CD1c-positive myeloid dendritic cell (primary cell): ENCODE measurements around the gene KIRREL2.
"Not testable (repeated sequence)": the region's sequence is repeated elsewhere in the genome, so short reads cannot be mapped to it uniquely, and the experiment has no call there.

ENCODE experiments used
- DNase-seq: peaks from one replicate; pipeline ENCODE4 v3.0.0-alpha.2; 2016; ENCODE audit errors: extremely low spot score

The KIRREL2 gene

DNA sequence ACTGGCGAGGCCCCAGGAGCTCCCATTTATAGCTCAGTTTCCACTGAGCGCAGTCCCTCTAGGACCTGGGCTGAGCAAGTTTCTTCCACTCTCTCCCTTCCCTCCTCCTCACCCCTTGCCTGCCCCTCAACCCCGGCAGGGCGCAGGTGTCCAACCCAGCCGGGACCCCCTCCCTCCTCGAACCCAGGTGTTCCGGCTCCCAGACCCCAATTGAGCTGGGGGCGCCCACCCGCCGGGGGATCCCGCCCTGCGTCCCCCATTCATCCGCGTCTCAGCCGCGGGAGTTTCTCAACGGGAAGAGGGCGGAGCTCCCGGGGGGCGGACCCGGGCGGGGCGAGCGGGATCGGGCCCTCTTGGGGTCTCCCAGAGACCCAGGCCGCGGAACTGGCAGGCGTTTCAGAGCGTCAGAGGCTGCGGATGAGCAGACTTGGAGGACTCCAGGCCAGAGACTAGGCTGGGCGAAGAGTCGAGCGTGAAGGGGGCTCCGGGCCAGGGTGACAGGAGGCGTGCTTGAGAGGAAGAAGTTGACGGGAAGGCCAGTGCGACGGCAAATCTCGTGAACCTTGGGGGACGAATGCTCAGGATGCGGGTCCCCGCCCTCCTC is at the start of gene KIRREL2:
TSS of gene KIRREL2 (plus strand) at position 366 of the 604 bp plus-strand sequence. CDS start at position 575, 209 bp downstream.
- DNase-seq = no peak

DNA sequence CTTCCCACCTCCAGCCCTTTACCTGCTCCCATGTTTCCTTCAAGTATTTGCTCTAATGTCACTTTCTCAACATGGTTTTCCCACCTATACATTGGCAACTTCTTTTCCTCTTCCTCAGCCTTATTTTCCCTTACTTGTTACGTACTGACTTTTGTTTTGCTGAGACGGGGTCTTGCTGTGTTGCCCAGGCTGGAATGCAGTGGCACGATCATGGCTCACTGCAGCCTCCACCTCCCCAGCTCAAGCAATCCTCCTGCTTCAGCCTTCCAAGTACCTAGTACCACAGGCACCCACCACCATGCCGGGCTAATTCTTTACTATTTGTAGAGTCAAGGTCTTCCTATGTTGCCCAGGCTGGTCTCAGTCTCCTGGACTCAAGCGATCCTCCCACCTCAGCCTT is 49.1 kb upstream of the KIRREL2 start:
- DNase-seq = no peak

DNA sequence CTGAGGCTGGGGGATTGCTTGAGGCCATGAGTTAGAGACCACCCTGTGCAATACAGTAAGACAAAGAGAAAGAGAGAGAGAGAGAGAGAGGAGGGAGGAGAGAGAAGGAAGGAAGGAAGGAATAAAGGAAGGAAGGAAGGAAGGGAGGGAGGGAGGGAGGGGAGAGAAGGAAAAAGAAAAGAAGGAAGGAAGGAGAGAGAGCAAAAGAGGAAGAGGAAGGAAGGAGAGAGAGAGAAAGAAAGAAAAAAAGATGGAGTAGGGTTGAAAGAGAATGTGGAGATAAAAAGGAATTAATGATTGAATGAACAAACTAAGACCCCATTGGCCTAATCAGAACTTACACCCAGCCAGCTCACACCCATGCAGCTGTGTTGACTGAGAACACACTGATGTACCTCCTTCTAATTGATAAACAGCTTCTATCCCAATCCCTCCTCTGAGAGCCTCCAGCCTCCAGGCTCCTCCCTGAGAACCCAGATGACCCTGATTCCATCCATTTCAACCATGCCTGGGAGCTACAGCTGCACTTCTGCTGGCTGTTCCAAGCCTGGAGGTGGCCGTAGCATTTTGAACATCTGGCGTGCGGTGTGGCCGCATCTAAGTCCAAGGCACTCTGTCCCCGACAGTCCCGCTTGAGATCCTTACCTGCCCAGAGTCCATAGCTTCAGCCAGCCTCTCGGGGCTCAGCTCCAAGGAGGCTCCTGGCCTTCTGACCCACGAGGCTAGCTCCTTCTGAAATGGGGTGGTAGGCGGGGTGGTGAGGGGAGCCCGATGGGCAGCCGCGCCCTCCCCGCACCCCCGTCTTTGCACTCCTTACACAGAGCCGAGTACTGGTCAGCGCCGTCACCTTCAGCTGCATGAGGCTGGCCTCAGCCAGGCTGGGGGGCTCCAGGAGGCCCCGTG is 45.1 kb upstream of the KIRREL2 start:
- no peak for DNase-seq

DNA sequence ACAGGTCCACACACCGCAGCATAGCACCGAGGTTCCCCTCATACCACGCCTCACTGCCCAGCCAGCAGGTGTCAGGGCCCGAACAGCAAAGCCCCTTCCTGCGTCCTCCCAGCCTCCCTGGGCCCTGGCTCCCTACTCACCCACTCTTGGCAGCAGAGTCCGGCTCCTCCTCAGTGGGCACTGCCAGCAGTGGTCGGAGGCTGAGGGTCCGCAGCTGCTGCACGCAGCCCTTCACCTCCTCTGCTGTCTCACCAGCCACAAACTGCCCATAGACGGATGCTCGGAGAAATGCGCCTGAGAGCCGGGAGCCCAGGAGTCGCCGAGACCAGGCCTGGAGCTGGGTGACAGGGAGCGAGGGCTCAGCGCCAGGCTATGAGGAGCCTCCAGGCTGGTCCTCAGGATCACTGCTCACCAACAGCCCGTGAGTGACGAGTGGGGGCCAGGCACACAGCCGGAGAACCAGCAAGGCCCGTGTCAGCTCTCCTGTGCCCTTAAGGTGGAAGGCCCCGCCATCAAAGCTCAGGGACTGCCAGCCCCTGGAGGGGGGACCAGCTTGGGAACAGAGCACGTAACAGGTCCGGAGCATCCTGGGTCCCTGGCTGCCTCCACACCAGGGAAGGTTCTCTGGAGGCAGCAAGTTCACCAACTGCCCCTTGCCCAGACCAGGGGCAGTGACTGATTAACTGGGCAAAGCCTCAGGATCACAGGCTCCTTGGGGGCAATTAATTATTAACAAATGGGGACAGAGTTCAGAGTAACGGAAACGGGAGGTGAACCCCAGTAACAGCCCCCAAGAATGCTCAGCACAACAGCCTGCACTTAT is 44.3 kb upstream of the KIRREL2 start, which contains the start of gene PRODH2:
TSS of gene PRODH2 (minus strand) at position 626 of the 823 bp plus-strand sequence. CDS start at position 586, 40 bp downstream.
- no peak for DNase-seq

GRCh38 chr19:35813043-35813890 is 43.4 kb upstream of the KIRREL2 start:
- no peak for DNase-seq

GRCh38 chr19:35816262-35816661 is 40.4 kb upstream of the KIRREL2 start:
- DNase-seq = no peak

- DNase-seq = no peak
Measured at GRCh38 chr19:35816846-35817245, 39.9 kb upstream of the KIRREL2 start.

DNA sequence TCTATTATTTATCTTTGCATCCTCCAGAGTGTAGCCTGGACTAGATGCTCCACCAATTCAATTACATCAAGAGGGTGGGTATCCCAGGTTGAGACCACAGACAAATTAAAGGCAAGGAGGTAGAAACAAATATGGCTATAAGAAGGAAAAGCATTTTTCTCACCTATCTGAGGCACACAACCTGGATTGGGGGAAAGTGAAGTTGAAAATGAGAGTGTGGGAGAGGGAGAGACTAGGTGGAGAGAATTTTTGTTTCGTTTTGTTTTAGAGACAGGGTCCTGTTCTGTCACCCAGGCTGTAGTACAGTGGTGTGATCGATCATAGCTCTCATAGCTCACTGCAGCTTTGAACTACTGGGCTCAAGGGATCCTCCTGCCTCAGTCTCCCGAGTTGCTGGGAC is 38.3 kb upstream of the KIRREL2 start:
- DNase-seq = no peak

- DNase-seq = no peak
Measured at GRCh38 chr19:35822579-35822978, 34.1 kb upstream of the KIRREL2 start.

DNA sequence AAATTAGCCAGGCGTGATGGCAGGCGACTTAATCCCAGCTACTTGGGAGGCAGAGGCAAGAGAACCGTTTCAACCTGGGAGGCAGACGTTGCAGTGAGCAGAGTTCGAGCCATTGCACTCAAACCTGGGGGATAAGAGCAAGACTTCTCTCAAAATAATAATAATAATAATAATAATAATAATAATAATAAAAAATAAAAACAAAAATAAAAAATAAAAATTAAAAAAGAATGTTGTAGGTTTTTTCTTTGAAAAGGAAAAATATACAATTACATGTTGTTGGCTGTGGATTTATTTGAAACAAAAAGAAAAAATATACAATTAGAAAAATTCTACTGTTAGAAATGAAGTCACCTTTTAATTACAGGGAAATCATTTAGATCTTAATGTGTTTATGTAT is 32.6 kb upstream of the KIRREL2 start:
- DNase-seq = no peak

DNA sequence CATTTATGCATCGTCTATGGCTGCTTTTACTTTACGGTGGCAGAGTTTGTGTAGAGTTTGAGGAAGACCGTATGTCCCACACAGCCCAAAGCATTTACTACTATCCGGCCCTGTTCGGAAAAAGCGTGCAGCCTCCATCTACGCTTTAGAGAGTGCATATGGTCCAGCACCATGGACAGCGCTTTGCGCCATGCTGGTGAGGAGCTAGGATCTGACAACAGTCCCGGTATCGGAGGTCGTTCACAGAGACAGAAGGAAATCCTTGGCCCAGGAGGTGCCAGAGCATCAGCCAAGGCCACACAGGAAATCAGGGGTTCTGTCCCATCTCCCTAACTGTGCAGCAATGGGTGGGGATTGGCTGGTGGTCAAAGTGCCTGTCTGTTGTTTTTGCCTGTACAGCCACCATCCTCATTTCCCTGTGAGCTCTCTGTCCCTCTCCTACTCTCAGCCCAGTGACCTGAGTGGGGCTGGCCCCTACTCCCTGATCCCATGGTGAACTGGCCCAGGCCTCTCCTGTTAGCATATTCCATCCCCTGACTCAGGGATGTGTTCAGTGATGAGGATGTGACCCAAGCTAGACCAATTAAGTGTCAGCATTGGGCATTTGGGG is 27.9 kb upstream of the KIRREL2 start:
- DNase-seq = peak; percentile 53

GRCh38 chr19:35830986-35831385 is 25.7 kb upstream of the KIRREL2 start:
- no peak for DNase-seq

DNA sequence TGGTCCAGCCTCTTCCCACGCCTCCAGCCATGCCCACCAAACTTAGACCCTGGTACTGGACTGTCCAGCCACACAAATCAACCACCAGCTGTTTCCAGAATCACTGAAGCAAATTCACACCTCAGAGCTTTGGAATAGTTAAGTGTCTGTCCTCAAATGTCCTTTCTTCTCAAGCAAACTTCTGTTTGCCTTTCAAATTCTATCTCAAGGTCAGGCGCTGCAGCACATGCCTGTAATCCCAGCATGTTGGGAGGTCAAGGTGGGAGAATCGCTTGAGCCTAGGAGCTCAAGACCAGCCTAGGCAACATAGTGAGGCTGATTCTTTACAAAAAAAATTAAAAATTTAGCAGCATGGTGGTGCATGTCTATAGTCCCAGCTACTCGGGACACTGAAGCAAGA is 24.7 kb upstream of the KIRREL2 start:
- DNase-seq = no peak

- DNase-seq = no peak
Measured at GRCh38 chr19:35833972-35834371, 22.7 kb upstream of the KIRREL2 start.

GRCh38 chr19:35836096-35836495 is 20.6 kb upstream of the KIRREL2 start:
- DNase-seq = not testable (repeated sequence)

GRCh38 chr19:35841961-35842595 is 14.6 kb upstream of the KIRREL2 start:
- DNase-seq = no peak

DNA sequence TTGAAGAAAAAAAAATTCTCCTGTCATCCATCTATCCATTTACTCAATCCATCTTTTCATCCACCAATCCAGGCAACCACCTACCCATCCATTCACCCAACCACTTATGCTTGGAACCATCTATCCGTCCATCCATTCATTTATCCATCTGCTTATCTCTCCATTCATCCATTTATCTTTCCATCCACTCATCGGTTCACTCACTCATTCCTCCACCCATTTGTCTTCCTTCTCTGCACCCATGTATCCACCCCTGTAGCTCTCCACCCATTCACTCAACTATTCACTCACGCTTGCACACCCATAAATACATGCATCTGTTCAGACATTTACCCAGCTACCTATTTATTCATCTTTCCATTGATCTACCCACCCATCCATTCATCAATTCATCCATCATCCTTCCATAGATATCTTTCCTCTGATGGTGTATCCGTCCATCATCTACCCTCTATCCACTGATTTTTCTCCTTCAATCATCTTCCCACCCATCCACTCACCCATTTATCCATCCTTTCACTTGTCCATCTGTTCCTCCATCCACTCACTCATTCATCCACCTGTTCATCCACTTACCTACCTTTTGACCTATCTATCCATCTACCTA is 13.9 kb upstream of the KIRREL2 start:
- DNase-seq = no peak

DNA sequence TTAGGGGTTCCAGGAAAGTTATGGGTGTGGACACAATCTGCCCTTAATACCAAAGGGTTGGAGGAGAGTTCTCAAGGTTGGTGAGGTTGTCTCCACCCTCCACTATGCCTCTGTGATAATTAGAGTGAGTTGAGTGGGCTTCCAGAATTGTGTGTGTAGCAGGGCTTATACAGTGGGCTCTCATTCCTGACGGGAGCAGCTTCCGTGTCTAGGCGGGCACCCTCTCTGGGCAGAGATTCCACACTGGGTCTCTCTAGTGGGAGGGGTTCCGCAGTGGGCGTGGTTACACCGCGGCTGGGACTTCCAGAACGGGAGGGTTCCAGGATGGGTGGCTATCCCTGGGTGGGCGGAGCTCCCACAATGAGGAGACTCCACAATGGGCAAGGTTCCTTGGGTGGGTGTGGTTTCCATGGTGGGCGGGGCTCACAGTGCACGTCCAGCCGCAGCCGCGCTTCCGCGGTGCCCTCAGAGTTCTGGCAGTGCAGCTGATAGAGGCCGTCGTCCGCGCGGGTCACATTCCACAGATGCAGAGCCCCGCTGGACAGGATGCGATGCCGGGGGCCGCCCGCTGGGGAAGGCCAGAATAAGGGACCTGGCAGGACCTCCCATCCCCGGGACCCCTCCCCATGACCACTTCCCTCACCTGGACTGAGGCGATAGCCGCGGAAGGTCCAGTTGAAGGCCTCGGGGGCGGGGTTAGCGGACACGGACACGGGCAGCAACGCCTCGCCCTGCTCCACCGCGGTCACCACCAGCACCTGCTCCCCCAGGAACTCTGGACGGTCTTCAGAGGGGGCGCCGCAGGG is 12.8 kb upstream of the KIRREL2 start:
- DNase-seq = peak; percentile 47
